Lower leg skin (tissue), 4 donors: ENCODE measurements around the gene FAM13A. TPM values are rescaled to one million over a fixed set of nuclear protein-coding genes. Genes with fewer than 3 reads are reported as not detected.

ENCODE experiments used
- DNase-seq, 2 donors: peaks; one replicate each; pipeline ENCODE4 v3.0.0-alpha.2; 2019; ENCODE audit warnings: low spot score in 2 of 2
- H3K4me3 ChIP-seq: fragments of 200-600 bp; sonication (generic); 2 replicates; pipeline ENCODE4 v1.5.1; 2017; ENCODE audit warnings: mild to moderate bottlenecking, low read depth; ENCODE audit not compliant: poor library complexity, severe bottlenecking
- POLR2A ChIP-seq, 2 donors: fragments of 450-650 bp; IDR thresholded peaks; one replicate each; pipeline ENCODE4 v1.6.1; 2016 to 2017; ENCODE audit warnings: antibody characterized with exemption in 2 of 2, mild to moderate bottlenecking in 1 of 2, moderate library complexity in 1 of 2
- WGBS, 2 donors: methylation state at CpG; one replicate each; pipeline ENCODE4 v1.1.5; 2018; 5-methylcytosine and 5-hydroxymethylcytosine counted together
- intact Hi-C: fragments of 100-400 bp; cut with DNase I; formaldehyde crosslinking; loops from one replicate; pipeline ENCODE4 v1.15.0; 2023; ENCODE audit warnings: low total_unique reads
- total RNA-seq, 4 donors: library from RNA; depleted of rRNA; stranded (reverse); fragments of >200 nt; gene quantifications; one replicate each; pipeline ENCODE4 v1.1.0, GENCODE V29; 2016
- TF ChIP-seq, protein P1 (sequence below), 3 donors: fragments of 450-650 bp; IDR thresholded peaks; one replicate each; pipeline ENCODE4 v1.5.1; 2016; ENCODE audit warnings: antibody characterized with exemption in 3 of 3, mild to moderate bottlenecking in 3 of 3, moderate library complexity in 2 of 3

The FAM13A gene
- total RNA-seq, 4 donors from 2014 or later: 50.0 to 303 (median 114) TPM

DNA sequence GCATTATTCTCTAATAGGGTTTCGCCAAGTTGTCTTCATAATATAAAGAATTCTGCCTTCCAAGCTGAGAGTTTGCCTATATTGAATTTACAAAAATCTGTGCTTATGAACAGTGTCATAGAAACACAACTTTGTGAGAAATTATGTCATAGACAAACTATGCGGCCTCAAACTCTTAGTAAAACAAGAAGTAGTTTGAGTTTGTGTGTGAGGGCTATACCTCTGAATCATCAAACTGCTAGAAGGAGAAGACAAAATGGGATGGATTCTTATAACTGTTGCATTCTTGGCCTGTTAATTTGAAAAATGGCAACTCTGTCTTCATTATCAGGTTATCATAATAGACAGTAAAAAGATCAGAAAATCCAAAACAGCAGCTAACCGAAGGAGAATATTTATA lies 313.3 kb downstream of the FAM13A start:
- 93 to 97% methylated on average over 3 of the region's 3 CpGs for whole genome bisulfite sequencing, 2 donors
- TF ChIP-seq POLR2A (IDR thresholded peaks at IDR 0.05): no peak
- TF ChIP-seq, protein P1, sequence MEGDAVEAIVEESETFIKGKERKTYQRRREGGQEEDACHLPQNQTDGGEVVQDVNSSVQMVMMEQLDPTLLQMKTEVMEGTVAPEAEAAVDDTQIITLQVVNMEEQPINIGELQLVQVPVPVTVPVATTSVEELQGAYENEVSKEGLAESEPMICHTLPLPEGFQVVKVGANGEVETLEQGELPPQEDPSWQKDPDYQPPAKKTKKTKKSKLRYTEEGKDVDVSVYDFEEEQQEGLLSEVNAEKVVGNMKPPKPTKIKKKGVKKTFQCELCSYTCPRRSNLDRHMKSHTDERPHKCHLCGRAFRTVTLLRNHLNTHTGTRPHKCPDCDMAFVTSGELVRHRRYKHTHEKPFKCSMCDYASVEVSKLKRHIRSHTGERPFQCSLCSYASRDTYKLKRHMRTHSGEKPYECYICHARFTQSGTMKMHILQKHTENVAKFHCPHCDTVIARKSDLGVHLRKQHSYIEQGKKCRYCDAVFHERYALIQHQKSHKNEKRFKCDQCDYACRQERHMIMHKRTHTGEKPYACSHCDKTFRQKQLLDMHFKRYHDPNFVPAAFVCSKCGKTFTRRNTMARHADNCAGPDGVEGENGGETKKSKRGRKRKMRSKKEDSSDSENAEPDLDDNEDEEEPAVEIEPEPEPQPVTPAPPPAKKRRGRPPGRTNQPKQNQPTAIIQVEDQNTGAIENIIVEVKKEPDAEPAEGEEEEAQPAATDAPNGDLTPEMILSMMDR (IDR thresholded peaks at IDR 0.05): no peak
- no peak for DNase-seq
- H3K4me3 ChIP-seq: no peak overlapping the region
- intact Hi-C loops: no loop called here

DNA sequence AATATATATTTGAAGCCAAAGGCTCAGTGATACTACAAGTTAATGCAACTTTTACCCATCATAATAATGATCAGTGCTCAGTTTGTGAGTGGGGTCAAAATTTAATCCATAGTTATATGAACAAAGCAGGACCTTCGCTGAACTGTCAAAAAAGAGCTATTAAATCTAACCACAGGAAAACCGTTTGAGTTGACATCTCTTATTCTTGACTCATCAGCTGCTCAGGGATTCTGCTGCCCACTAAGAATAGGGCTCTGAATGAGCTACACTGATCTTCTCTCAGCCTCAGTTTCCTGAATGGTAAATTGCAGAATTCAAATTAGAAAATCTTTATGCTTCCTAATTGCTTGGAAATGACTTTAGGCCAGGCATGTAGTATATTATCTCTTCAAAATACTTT lies 314.4 kb downstream of the FAM13A start:
- DNase-seq: no peak
- 64 to 67% methylated on average over 2 of the region's 2 CpGs for WGBS, 2 donors
- TF ChIP-seq, protein P1 (IDR thresholded peaks at IDR 0.05): no peak
- TF ChIP-seq POLR2A (IDR thresholded peaks at IDR 0.05): no peak
- intact Hi-C loops: no loop called here
- H3K4me3 ChIP-seq: no peak overlapping the region

DNA sequence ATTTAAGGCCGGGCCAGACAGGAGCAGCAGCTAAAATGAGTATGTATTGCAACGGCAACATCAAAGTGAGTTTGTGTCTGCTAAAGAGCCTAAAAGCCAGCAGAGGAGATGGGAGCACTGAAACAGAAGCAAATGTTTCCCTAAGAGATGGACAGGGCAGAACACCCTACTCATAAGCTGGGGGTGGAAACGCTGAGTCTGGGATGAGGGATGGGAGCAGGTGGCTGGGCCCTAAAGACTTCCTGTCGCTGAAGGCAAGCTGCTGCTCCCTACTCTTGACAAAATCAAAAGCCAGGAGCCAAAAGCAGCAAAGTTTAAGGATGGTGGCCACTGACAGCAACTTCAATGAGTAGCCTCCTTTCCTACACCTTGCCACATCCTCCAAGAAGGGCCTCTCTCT lies 318.8 kb downstream of the FAM13A start:
- H3K4me3 ChIP-seq: no peak overlapping the region
- DNase-seq: no peak
- 88 to 89% methylated on average over 4 of the region's 4 CpGs for WGBS, 2 donors
- intact Hi-C loops: no loop called here
- no peak for TF ChIP-seq POLR2A (IDR thresholded peaks at IDR 0.05)
- TF ChIP-seq, protein P1 (IDR thresholded peaks at IDR 0.05): no peak

DNA sequence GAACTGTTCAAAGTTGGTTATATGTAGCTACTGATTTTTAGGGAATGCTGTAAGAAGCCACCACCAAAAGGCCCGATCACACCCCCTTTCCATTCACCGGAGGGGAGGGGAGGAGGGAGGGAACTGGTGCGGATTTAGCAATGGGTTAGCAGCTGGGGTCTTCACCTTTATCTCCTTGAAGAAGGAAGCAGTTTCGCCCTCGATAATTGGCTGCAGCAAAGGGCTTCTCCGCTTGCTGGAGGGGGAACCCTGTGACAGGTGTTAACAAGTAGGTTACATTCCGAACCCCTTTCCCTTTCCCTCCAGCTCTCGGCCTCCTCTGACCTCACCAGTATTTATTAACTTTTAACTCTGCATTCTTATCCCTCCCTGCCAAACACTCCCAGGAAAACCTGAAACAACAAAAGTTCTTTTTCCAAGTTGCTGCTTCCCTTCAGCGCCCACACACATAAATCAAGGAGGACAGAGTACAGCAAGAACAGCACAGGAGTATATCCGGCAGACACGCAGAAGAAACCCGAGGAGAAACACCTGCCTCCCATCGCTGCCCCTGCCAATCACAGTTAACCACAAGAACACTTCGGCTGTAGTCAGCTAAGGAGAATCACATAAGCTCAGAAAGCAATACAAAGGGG lies 319.6 kb downstream of the FAM13A start:
- intact Hi-C loops: no loop called here
- WGBS, 2 donors: 44 to 60% methylated on average over 14 of the region's 14 CpGs
- no peak overlapping the region for H3K4me3 ChIP-seq

DNA sequence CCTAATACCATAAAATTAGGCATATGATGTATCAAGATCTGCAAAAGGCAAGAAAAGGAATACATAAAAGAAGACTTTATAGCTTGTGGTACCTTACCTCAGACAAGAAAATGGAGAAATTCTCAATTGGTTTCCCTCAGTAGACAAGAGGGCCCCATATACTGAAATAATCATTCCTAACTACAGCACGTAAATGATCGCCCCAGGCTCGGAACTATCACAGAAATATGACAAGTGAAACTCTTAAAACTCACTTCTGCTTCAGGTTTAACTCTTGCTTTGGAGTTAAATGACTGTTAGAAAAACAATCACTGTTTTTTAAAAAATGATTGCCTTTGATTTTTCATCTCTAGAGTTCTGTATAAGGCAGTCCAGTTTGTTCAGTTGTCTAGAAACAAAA lies 320.7 kb downstream of the FAM13A start:
- H3K4me3 ChIP-seq: no peak overlapping the region
- DNase-seq: no peak
- TF ChIP-seq POLR2A (IDR thresholded peaks at IDR 0.05): no peak
- TF ChIP-seq, protein P1 (IDR thresholded peaks at IDR 0.05): no peak
- WGBS, 2 donors: 78 to 83% methylated on average over 3 of the region's 3 CpGs
- intact Hi-C loops: no loop called here

More for the DNA sequence above, 319.6 kb downstream of the FAM13A start:
- TF ChIP-seq, protein P1 (IDR thresholded peaks at IDR 0.05): no peak
- TF ChIP-seq POLR2A (IDR thresholded peaks at IDR 0.05): no peak
- no peak for DNase-seq

DNA sequence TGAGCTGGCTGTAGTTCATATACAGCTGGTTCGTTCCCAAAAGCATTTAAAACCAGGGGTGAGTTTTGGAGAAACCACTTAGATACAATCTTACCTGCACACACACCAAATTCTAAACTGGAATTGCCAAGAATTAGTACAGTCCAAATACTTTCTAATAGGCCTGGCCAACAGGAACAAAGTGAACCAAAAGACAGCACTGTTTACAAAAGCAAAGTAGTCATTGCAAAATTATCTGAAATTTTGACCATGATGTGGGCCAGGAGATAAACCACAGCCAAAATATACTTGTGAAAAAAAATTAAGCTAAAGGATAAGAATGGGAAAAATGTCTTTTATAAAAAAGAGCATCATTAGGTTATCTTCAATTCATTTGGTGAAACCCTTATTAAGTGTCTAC lies 321.4 kb downstream of the FAM13A start:
- WGBS, 2 donors: 62 to 70% methylated on average over 1 of the region's 1 CpG
- intact Hi-C loops: no loop called here
- no peak for TF ChIP-seq POLR2A (IDR thresholded peaks at IDR 0.05)
- TF ChIP-seq, protein P1 (IDR thresholded peaks at IDR 0.05): no peak
- no peak for DNase-seq
- no peak overlapping the region for H3K4me3 ChIP-seq
